PC-3 (cell line): ENCODE data around the gene NUDT3. TPM values are rescaled to one million over a fixed set of nuclear protein-coding genes. Genes with fewer than 3 reads are reported as not detected.

Experiments used
- ATAC-seq: fragments of 200-7000 bp; cut with Tn5 transposase; 2 replicates; pipeline ENCODE4 v1.9.1; 2020; ENCODE audit warnings: mild to moderate bottlenecking, moderate library complexity
- BruUV-seq: library from RNA; stranded (reverse); fragments of 400-500 nt; replicated peaks from 2 replicates; lab custom pipeline; 2021; lab: Mats Ljungman, UMichigan
- CTCF ChIA-PET: fragments of 300-600 bp; sonication (Branson Sonifier 250); formaldehyde crosslinking; loops from one replicate; lab custom pipeline; 2022; ENCODE audit warnings: antibody characterized with exemption; lab: Charles Lee
- POLR2A ChIA-PET: fragments of 300-600 bp; sonication (Branson Sonifier 250); formaldehyde crosslinking; loops from one replicate; lab custom pipeline; 2022; ENCODE audit warnings: antibody characterized with exemption; ENCODE audit not compliant: unreplicated experiment; lab: Charles Lee
- DNase-seq: peaks from one replicate; pipeline ENCODE4 v3.0.0-alpha.2; 2015
- H2AFZ ChIP-seq: fragments of 300-600 bp; sonication (generic); 2 replicates; pipeline ENCODE4 v1.6.0; 2016; ENCODE audit warnings: antibody characterized with exemption, low read length
- H3F3A ChIP-seq: fragments of 300-600 bp; sonication (generic); one replicate; pipeline ENCODE4 v1.6.0; 2017; ENCODE audit warnings: antibody characterized with exemption, low read length, control low read depth, mild to moderate bottlenecking; ENCODE audit not compliant: unreplicated experiment
- H3K27ac ChIP-seq: fragments of 300-600 bp; sonication (generic); 2 replicates; pipeline ENCODE4 v1.5.1; 2016; ENCODE audit warnings: mild to moderate bottlenecking, low read length
- H3K27me3 ChIP-seq: fragments of 300-600 bp; sonication (generic); 2 replicates; pipeline ENCODE4 v1.6.1; 2016; ENCODE audit warnings: low read length, mixed read lengths
- H3K36me3 ChIP-seq: fragments of 300-600 bp; sonication (generic); 2 replicates; pipeline ENCODE4 v1.6.1; 2016; ENCODE audit warnings: low read depth, mixed run types, low read length, mixed read lengths
- H3K4me1 ChIP-seq: fragments of 300-600 bp; sonication (generic); 2 replicates; pipeline ENCODE4 v1.5.1; 2016; ENCODE audit warnings: low read length; ENCODE audit not compliant: insufficient read depth
- H3K4me2 ChIP-seq: fragments of 300-600 bp; sonication (generic); 2 replicates; pipeline ENCODE4 v1.6.0; 2016; ENCODE audit warnings: low read length
- H3K4me3 ChIP-seq: fragments of 300-600 bp; sonication (generic); 2 replicates; pipeline ENCODE4 v1.5.1; 2016; ENCODE audit warnings: mild to moderate bottlenecking, low read length, mixed read lengths
- H3K79me2 ChIP-seq: fragments of 300-600 bp; sonication (generic); 2 replicates; pipeline ENCODE4 v1.6.1; 2017; ENCODE audit warnings: low read length, mixed read lengths
- H3K9ac ChIP-seq: fragments of 300-600 bp; sonication (generic); 2 replicates; pipeline ENCODE4 v1.6.0; 2016; ENCODE audit warnings: mild to moderate bottlenecking, low read length
- H3K9me2 ChIP-seq: fragments of 300-600 bp; sonication (generic); replicated peaks from 2 replicates; pipeline ENCODE4 v1.6.1; 2016; ENCODE audit warnings: mixed run types, low read length, mixed read lengths
- H3K9me3 ChIP-seq: fragments of 300-600 bp; sonication (generic); 2 replicates; pipeline ENCODE4 v1.6.1; 2016; ENCODE audit warnings: low read length, mixed read lengths
- H4K20me1 ChIP-seq: fragments of 300-600 bp; sonication (generic); 2 replicates; pipeline ENCODE4 v1.6.1; 2016; ENCODE audit warnings: low read length, mixed read lengths
- EZH2 ChIP-seq: fragments of 300-600 bp; sonication (generic); IDR thresholded peaks from one replicate; pipeline ENCODE4 v1.6.1; 2017; ENCODE audit warnings: antibody characterized with exemption, mild to moderate bottlenecking, low read length; ENCODE audit not compliant: unreplicated experiment
- EZH2phosphoT487 ChIP-seq: fragments of 300-600 bp; sonication (generic); IDR thresholded peaks from 2 replicates; pipeline ENCODE4 v1.6.1; 2018; ENCODE audit warnings: mild to moderate bottlenecking, antibody characterized with exemption, low read length, borderline replicate concordance
- intact Hi-C: fragments of 100-400 bp; cut with micrococcal nuclease; formaldehyde crosslinking; loops from 2 replicates; pipeline ENCODE4 v1.9.0; 2023
- total RNA-seq: library from RNA; depleted of rRNA; stranded (reverse); fragments of >200 nt; gene quantifications from 2 replicates; pipeline ENCODE4 v1.2.3, GENCODE V29; 2014
- TF ChIP-seq, protein P1 (sequence below): fragments of 300-600 bp; sonication (generic); conservative IDR thresholded peaks from 2 replicates; pipeline ENCODE4 v1.5.1; 2017; ENCODE audit warnings: antibody characterized with exemption, low read depth, mild to moderate bottlenecking, low read length

Gene NUDT3
- total RNA-seq, 1 experiment from 2014 or later = 24.6 TPM

GRCh38 chr6:34315256-34315655 is 77.2 kb downstream of the NUDT3 start:
- Histone ChIP-seq H3K79me2 (peaks cover 23% of the 10 kb centered on the region), H3K4me1 (no peaks in the 10 kb centered on the region), H3K27me3 (no peaks in the 10 kb centered on the region), H3F3A (no peaks in the 10 kb centered on the region), H3K36me3 (no peaks in the 10 kb centered on the region), H3K4me3 (no peak overlapping the region), H3K4me2 (no peak overlapping the region), H3K9me3 (no peaks in the 10 kb centered on the region), H4K20me1 (no peaks in the 10 kb centered on the region), H3K9me2 (no peaks in the 10 kb centered on the region), H2AFZ (no peak overlapping the region), H3K27ac (no peak overlapping the region), H3K9ac (no peak overlapping the region)
- no peak for DNase-seq
- no peak for ATAC-seq
- POLR2A ChIA-PET = no interaction called here
- TF ChIP-seq, protein P1, sequence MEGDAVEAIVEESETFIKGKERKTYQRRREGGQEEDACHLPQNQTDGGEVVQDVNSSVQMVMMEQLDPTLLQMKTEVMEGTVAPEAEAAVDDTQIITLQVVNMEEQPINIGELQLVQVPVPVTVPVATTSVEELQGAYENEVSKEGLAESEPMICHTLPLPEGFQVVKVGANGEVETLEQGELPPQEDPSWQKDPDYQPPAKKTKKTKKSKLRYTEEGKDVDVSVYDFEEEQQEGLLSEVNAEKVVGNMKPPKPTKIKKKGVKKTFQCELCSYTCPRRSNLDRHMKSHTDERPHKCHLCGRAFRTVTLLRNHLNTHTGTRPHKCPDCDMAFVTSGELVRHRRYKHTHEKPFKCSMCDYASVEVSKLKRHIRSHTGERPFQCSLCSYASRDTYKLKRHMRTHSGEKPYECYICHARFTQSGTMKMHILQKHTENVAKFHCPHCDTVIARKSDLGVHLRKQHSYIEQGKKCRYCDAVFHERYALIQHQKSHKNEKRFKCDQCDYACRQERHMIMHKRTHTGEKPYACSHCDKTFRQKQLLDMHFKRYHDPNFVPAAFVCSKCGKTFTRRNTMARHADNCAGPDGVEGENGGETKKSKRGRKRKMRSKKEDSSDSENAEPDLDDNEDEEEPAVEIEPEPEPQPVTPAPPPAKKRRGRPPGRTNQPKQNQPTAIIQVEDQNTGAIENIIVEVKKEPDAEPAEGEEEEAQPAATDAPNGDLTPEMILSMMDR = no peak
- TF ChIP-seq EZH2 = no peak
- TF ChIP-seq EZH2phosphoT487 = no peak
- BruUV-seq = no TSS peak
- intact Hi-C loops = no loop called here
- CTCF ChIA-PET = no interaction called here

GRCh38 chr6:34312259-34312658 is 80.2 kb downstream of the NUDT3 start:
- POLR2A ChIA-PET = no interaction called here
- CTCF ChIA-PET = no interaction called here
- Histone ChIP-seq H3K4me2 (no peak overlapping the region), H3K4me1 (no peaks in the 10 kb centered on the region), H3F3A (no peaks in the 10 kb centered on the region), H3K9me2 (no peaks in the 10 kb centered on the region), H4K20me1 (no peaks in the 10 kb centered on the region), H3K27ac (no peak overlapping the region), H3K9ac (no peak overlapping the region), H3K27me3 (no peaks in the 10 kb centered on the region), H3K9me3 (no peaks in the 10 kb centered on the region), H3K79me2 (peaks cover 28% of the 10 kb centered on the region), H2AFZ (no peak overlapping the region), H3K36me3 (no peaks in the 10 kb centered on the region), H3K4me3 (no peak overlapping the region)
- TF ChIP-seq EZH2phosphoT487 (no peak), EZH2 (no peak)
- TF ChIP-seq, protein P1 = no peak
- DNase-seq = no peak
- no peak for ATAC-seq
- intact Hi-C loops = no loop called here
- no TSS peak for BruUV-seq

DNA sequence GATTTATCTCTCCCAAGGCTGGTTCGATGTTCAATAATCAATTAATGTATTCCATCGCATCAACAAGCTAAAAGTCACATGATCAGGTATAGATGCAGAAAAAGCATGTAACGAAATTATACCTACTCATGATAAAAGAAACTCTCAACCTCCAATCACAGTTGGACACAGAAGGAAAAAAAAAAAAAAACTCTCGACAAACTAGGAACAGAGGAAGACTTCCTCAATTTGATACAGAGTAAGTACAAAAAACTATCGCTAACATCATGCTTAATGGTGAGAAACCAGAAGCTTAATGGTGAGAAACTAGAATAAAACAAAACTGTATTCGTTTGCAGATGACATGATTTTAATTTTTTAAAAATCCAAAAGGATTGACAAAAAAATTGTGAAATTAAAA is 81.7 kb downstream of the NUDT3 start:
- Histone ChIP-seq H3K36me3 (no peaks in the 10 kb centered on the region), H3K9me3 (no peaks in the 10 kb centered on the region), H2AFZ (no peak overlapping the region), H3K4me3 (no peak overlapping the region), H3K9ac (no peak overlapping the region), H4K20me1 (no peaks in the 10 kb centered on the region), H3K9me2 (no peaks in the 10 kb centered on the region), H3K4me2 (no peak overlapping the region), H3K27me3 (no peaks in the 10 kb centered on the region), H3K27ac (no peak overlapping the region), H3K4me1 (no peaks in the 10 kb centered on the region), H3K79me2 (peaks cover 21% of the 10 kb centered on the region), H3F3A (no peaks in the 10 kb centered on the region)
- TF ChIP-seq EZH2 (no peak), EZH2phosphoT487 (no peak)
- TF ChIP-seq, protein P1 = no peak
- ChIA-PET CTCF (interaction anchor here (0.6 kb wide), 1 partner anchor 245 kb away, joined by 10 read pairs; no protein-coding TSS in a partner anchor), POLR2A (no interaction called here)
- ATAC-seq = no peak
- no peak for DNase-seq
- no TSS peak for BruUV-seq
- intact Hi-C loops = no loop called here
